Measurements from ENCODE around the gene RING1.
A peak's percentile ranks its signal among the peaks of the same experiment; 100 is the strongest.
"Not testable (repeated sequence)": the region's sequence is repeated elsewhere in the genome, so short reads cannot be mapped to it uniquely, and the experiment has no call there.

The RING1 gene

GRCh38 chr6:33207552-33208090, 679 bp upstream of the RING1 start:
- peak; percentile 47 for DNase-seq

- no peak for DNase-seq
Observed at GRCh38 chr6:33209856-33210255, 1.6 kb downstream of the RING1 start.

- no peak for DNase-seq
Observed at GRCh38 chr6:33211136-33211535, 2.8 kb downstream of the RING1 start.

DNA sequence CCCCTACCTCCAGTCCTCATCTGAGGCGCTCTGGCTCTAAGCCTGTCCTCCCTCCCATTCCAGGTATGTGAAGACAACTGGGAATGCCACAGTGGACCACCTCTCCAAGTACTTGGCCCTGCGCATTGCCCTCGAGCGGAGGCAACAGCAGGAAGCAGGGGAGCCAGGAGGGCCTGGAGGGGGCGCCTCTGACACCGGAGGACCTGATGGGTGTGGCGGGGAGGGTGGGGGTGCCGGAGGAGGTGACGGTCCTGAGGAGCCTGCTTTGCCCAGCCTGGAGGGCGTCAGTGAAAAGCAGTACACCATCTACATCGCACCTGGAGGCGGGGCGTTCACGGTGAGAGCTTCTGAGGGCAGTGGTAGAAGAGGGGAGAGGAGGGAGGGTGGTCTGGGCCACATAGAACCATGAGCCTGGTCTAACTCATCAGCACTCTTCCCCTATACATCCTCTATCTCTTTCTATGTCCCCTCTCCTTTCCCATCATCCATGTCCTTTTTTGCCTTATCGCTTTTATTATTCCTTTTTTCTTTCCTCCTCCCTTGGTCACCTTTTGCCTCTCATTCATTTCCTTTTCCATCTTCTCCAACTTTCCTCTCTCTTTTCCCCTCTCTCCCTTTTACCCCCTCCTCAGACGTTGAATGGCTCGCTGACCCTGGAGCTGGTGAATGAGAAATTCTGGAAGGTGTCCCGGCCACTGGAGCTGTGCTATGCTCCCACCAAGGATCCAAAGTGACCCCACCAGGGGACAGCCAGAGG, 3.5 kb downstream of the RING1 start:
- DNase-seq, result no peak

DNA sequence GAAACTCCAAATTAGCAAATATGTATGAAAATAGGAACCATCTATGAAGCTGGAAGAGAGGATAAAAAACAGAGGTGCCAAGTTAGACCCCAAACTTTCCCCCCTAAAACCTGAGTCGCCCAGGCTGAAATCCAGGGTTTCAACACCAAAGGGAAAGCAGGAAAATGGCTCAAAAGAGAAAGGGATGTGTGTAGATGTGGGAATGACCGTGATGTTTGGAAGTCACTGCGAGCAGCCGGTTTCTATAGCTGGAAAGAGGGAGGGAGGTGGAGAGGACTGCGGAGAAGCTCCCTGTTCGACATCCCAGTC, 4.5 kb downstream of the RING1 start:
- DNase-seq, result no peak

DNA sequence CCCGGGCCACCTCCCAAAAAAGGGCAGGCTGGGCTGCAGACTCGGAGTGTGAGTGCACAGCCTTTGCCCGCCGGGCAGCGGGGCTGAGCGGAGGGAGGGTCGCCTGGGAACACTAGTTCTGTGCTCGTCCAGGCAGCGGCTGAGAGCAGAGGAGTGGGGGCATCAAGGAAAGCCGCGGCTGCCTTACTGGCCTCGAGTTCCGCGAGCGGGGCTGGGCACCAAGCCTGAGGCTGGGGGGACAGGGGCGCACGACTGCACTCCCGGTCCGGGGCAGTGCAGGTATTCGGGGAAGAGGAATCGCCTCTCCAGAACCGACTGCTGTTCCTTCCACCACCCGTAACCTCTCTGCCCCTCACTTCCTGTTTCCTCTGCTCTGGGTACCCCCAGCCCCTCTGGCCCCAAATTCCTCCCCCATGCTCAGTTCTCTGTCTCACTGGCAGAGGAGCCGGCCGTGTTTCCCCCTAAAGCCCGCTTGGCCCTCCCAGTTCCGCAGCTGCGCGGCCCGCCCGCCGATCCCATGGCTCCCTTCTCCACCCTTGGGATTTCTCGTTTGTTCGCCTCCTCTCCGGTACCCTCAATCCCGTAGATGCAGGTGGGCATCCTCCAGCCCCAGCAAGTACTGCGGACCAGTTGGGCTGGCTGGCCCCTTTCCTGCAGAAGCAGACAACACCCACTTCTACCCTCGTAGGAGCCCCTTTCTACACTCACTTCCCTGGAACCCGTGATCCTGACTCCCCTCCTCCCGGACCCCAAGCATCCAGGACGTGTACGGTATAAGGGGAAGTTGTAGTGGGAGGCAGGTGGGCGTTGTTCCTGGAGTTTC, 5.1 kb downstream of the RING1 start:
- peak; percentile 24 for DNase-seq

DNA sequence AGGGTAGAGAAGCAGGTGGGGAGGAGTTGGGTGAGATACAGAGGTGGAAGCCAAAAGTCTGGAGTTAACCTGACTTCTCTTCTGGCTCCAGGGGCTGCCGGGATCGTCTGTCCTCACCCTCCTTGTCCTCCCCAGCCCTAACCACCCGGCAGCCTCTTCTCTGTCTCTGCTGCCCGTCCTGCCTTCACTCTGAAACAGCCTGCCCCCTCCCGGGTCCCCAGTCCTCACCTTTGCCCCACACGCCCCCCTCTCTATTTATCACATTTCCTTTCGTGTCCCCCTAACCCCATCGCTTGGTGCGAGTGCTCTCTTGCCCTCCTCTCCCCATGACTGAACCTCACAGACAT, 5.7 kb downstream of the RING1 start:
- DNase-seq, result no peak

DNA sequence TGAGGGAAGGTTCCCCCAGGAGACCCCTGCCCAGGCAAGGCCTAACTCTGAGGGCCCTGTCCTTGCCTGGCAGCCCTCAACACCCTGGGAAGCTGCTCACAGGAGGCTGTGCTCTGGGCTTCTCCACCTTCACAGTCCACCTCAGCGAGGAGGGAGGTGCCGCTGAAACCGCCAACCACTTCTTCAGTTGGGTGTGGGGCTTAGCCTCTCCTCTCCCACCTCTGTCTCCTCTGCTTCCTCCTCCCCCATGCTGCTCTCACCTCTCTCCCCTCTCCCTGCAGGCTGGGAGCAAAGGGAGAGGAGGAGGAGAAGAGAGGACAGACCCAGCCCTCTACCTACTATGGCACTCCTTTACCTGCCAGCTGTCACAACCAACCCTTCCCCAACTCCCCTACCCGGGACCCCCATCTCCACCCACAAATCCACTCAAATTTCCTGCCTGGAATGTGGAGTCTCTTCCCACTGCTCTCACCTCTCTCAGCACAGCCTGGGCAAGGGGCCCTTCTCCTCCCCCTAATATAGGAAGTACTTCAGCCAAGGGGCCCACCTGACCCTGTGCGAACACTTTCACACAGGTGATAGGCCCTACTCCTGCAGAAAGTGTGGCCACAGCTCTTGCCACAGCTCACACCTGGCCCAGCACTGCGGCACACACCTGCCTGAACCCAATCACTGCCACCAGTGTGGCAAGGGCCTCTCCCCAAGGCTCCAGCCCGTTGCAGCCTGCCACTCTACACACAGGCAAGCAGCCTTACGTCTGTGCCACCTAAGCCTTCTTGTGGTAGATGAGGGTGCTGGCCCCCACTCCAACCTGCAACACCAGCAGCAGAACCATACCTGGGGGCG, 7.2 kb downstream of the RING1 start:
- no peak for DNase-seq

DNA sequence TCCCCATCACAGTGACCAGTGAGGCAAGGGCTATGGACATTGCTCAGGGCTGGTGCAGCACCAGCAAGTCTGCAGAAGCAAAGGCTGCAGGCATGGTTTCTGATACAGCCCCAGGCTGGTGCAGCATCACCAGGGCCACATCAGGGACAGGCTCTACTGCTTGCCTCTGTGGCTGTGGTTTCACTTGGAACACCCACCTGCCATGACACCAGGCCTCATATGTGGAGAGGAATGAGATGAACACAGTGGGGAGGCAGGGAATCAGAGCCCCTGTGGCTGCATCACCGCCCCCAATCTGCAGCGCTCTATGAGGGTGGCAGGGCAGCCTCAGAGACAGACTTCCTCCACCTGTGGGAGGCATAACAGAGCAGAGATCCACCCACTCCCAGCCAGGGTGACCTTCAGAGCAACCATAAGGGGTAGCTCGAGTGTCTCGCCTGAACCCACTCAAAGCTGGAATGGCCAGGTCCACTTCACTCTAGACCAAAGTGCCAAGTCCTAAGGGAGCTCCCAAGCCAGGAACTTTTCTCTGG, 7.9 kb downstream of the RING1 start:
- DNase-seq, result no peak

DNA sequence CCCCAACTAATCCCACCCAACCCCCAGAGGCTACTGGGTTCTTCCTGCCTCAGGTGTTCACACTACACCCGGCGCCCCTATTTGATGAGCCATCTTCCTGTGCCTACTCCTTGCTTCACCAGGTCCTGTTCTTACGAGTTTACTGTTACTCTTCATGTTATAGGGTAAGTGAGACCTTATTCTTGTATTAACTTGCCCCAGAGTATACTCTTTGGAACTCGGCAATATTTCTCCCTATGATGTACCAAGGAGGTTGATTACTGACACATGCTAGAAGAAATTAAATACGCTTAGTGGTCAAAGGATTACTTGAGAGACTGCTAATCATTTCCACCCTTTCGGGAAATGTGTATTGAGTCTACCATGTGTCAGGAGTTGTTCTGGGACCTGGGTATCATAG, 8.9 kb downstream of the RING1 start:
- no peak for DNase-seq

DNA sequence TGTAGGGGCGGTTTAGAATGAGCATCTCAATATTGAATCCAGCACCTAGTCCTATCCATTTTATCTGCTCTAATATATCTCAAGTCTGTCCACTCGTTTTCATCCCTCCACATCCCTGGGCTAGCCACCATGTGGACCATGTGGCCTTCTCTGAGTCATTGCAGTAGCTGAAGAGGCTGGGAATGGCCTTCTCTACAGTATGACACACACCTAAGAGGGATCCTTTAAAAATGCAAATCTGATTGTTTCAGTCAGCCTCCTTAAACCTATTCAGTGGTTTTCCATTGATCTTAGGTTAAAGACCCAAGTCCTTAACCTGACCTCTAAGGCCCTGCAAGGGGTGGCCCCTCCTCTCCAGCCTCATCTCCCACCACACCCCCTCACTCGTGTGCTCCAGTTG, 9.4 kb downstream of the RING1 start:
- no peak for DNase-seq

DNA sequence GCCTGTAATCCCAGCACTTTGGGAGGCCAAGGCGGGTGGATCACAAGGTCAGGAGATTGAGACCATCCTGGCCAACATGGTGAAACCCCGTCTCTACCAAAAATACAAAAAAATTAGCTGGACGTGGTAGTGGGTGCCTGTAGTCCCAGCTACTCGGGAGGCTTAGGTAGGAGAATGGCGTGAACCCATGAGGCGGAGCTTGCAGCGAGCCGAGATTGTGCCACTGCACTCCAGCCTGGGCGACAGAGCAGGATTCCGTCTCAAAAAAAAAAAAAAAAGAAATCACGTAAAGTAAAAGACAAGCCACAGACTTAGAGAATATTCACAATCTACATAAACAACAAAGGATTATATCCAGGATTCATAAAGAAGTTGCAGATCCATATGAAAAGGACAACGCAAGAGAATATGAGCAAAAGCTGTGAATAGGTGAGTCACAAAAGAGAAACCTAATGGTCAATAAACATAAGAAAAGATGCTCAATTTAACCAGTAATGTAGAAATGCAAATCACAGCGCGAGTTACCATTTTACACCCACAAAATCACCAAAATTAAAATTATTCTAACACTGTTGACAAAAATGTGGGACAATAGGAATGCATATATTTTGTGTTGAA, 18.3 kb downstream of the RING1 start:
- not testable (repeated sequence) for DNase-seq

- DNase-seq, result no peak
Observed at GRCh38 chr6:33235221-33235634, 26.9 kb downstream of the RING1 start.

DNA sequence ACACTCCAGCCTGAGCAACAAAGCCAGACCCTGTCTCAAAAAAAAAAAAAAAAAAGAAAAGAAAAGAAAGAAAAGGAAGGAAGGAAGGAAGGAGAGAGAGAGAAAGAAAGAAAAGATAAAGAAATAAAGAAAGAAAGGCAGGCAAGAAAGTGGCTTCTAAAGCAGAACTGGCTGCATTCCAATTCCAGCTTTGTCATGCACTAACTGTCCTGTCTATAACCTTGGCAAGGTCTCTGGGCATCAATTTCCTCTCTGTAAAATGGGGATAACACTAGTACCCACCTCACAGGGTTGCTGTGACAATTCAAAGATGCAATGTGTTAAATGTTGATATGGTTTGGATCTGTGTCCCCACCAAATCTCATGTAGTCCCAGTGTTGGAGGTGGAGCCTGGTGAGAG, 28.0 kb downstream of the RING1 start:
- no peak for DNase-seq

- DNase-seq, result no peak
Observed at GRCh38 chr6:33236852-33237251, 28.6 kb downstream of the RING1 start.

DNA sequence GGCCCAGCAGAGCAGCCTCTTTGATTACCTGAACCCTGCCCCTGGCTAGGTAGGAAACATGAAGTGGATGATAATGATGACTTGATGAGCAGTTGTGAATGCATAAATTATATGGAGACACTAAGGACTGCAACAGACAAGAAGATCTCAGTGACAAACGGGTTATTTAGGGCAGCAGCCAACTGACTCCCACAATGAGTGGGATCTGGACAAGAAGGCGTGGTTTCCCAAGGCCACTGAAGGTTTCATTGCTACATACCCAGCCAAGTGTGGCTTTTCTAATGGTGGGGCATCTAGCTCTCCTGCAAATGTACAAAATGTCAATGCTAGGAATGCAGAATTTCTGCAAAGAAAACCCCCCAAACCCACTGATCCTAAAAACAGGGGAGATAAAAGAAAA, 29.4 kb downstream of the RING1 start:
- no peak for DNase-seq

DNA sequence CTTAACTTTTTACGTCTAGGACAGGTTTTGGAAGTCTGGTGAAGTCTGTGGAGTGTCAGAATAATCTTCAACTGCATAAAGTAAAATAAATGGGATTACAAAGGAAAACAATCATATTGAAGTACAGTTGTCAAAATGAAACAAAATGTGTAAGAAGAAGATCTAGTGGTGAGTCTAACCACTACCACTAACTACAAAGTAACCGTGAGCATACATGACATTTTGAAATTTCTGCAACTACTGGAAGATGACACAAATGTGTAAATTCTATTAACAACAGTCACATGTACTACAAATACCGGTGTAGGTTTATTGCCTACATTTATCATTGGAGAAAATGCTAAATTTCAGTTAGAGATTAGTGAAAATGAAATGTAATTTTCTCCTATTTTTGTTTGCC, 33.7 kb downstream of the RING1 start:
- DNase-seq, result no peak

GRCh38 chr6:33243476-33243875, 35.2 kb downstream of the RING1 start:
- no peak for DNase-seq

GRCh38 chr6:33247977-33248642, 39.8 kb downstream of the RING1 start:
- peak; percentile 84 for DNase-seq

GRCh38 chr6:33248643-33248931, 40.3 kb downstream of the RING1 start:
- DNase-seq, result no peak

DNA sequence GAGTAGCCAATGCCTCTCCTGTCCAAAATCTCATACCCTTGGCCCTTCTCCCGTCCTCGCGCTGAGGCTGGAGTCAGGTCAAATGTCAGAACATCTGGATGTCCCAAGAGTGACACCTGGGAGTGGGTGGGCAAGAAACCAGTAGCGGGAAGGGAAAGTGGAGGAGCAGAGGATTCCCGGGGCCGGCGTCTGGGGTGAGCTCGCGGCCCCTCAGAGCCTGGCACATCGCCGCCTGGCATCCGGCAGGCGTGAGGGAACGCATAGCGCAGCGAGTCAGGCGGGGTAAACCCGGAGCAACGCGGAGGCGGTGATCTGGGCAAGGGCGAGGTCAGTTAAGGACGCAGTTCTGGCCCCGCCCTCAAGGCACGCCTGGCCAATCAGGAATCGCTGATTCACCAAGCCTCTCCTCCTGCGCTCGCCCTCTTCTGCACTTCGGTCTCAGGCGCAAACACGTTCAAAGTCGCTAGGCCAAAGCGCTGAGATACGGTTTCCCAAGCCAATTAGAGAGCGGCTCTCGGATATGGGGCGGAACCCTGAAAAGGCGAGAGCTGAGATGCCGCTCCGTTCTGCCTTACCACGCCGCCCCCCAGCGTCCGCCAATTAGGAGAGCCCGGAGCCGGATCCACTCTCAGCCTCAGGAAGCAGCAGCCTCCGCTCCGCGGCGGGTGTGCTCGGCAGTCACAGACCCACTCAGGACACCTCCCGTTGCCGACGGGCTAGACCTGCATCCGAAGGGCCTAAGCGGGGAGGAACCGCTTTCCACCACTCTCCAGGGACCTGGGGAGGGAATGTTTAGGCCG, 40.8 kb downstream of the RING1 start:
- peak; percentile 99 for DNase-seq
